Prostate gland (tissue), 2 donors: ENCODE data around the gene LUZP1.

Experiments
- CTCF ChIP-seq, 4 experiments: fragments of 200-600 bp in 2 of 4; fragments of 450-650 bp in 2 of 4; sonication (generic) in 2 of 4; IDR thresholded peaks; 1 replicate in 3 of 4; 2 replicates in 1 of 4; pipeline ENCODE4 v1.5.1; 2016 to 2019; ENCODE audit warnings: antibody characterized with exemption in 4 of 4, mild to moderate bottlenecking in 2 of 4, moderate library complexity in 2 of 4
- POLR2AphosphoS5 ChIP-seq: sonication (generic); formaldehyde crosslinking; IDR thresholded peaks from one replicate; pipeline ENCODE4 v1.6.1; 2017; ENCODE audit warnings: antibody characterized with exemption

- no peak for TF ChIP-seq CTCF (IDR thresholded peaks at IDR 0.05)
- no peak for TF ChIP-seq POLR2AphosphoS5
Measured at GRCh38 chr1:23118957-23119792, 49.5 kb downstream of the LUZP1 start.
